ENCODE data around the gene TUFT1. TPM values are rescaled to one million over a fixed set of nuclear protein-coding genes. Genes with fewer than 3 reads are reported as not detected.

TUFT1 gene
- total and polyA plus RNA-seq, 10 of the 15 experiments (the other 5 are each of a cell fraction or from before 2014, with no cell fraction given) = 0.08 to 4.3 (median 3.2) TPM

- TF ChIP-seq PRDM15 (CRISPR knock-in tag; IDR thresholded peaks at IDR 0.05) (no peak), MXI1 (IDR thresholded peaks at IDR 0.05; ENCODE audit: low read depth, low read length) (no peak), IKZF2 (IDR thresholded peaks at IDR 0.05) (no peak), KAT2A (conservative IDR thresholded peaks at IDR 0.05; ENCODE audit: control insufficient read depth, low read depth, low read length) (no peak), RFX5 (IDR thresholded peaks at IDR 0.05; ENCODE audit: low read depth, low read length) (no peak), ZBED1 (IDR thresholded peaks at IDR 0.05; ENCODE audit: borderline replicate concordance) (no peak), TBL1XR1 (IDR thresholded peaks at IDR 0.05; ENCODE audit: low read depth, low read length) (no peak)
Observed at GRCh38 chr1:151519667-151520066, 20.4 kb upstream of the TUFT1 start (continued).

GRCh38 chr1:151520359-151520758 lies 19.8 kb upstream of the TUFT1 start:
- H3K36me3 ChIP-seq (ENCODE audit: control insufficient read depth in 2 of 2, insufficient read depth in 2 of 2, low read length in 1 of 2) = no peaks in the 10 kb centered on the region
- H3K4me2 ChIP-seq (ENCODE audit: control insufficient read depth, insufficient read depth) = no peak overlapping the region
- ChIA-PET RAD21 (ENCODE audit: unreplicated experiment) (no interaction called here), SMC1A (ENCODE audit: uncharacterized antibody, unreplicated experiment) (interaction anchor here (1.2 kb wide), 1 partner anchor 16 kb away, joined by 4 read pairs; no protein-coding TSS in a partner anchor), POLR2A (interaction anchor here (1.1 kb wide), 1 partner anchor 45 kb away, joined by 3 read pairs; no protein-coding TSS in a partner anchor), CTCF (interaction anchor here (0.8 to 2.4 kb wide), 5 partner anchors 12 to 220 kb away, joined by 3 to 8 read pairs (median 4); no protein-coding TSS in a partner anchor)
- H3K79me2 ChIP-seq (ENCODE audit: control insufficient read depth, insufficient read depth, low read length) = no peaks in the 10 kb centered on the region
- H2AFZ ChIP-seq (ENCODE audit: control insufficient read depth, low read depth, low read length) = no peak overlapping the region
- H3K9me3 ChIP-seq (replicated peaks; ENCODE audit: control insufficient read depth, insufficient read depth, low read length) = no peaks in the 10 kb centered on the region
- no peak overlapping the region for H3K4me3 ChIP-seq
- peak; percentile 49; the same call in 2 of the 3 replicates for ATAC-seq
- H3K4me1 ChIP-seq (ENCODE audit: control insufficient read depth, insufficient read depth, low read length) = no peaks in the 10 kb centered on the region
- intact Hi-C loops (cut with micrococcal nuclease; ENCODE audit: unreplicated experiment) (no loop called here), in situ Hi-C loops (cut with MboI) (no loop called here)
- DNase-seq (ENCODE audit: low read depth, low spot score) = no peak
- BruUV-seq (replicated peaks) = no TSS peak
- H3K27me3 ChIP-seq (replicated peaks in 1 of 2; ENCODE audit: control insufficient read depth in 2 of 2, insufficient read depth in 2 of 2, low read length in 1 of 2) = no peaks in the 10 kb centered on the region; a peak in 1 of 4 replicates
- H3K9ac ChIP-seq (ENCODE audit: control insufficient read depth, insufficient read depth, low read length) = no peak overlapping the region
- no peak for FAIRE-seq
- H3K27ac ChIP-seq (ENCODE audit: control insufficient read depth, insufficient read depth) = no peak overlapping the region
- WGBS (ENCODE audit: insufficient coverage, insufficient replicate concordance, low lambda C conversion rate, missing lambda C conversion rate) = 77% methylated on average over 4 of the region's 4 CpGs
- H4K20me1 ChIP-seq (ENCODE audit: control insufficient read depth, insufficient read depth) = no peaks in the 10 kb centered on the region
- TF ChIP-seq SMARCA5 (IDR thresholded peaks at IDR 0.05) = no peak
- TF ChIP-seq NFYB (IDR thresholded peaks at IDR 0.05; ENCODE audit: insufficient read depth, low read depth, low read length) = no peak
- TF ChIP-seq ASH2L (IDR thresholded peaks at IDR 0.05; ENCODE audit: borderline replicate concordance, low read depth) = no peak
- peak in 2 of 3 experiments; percentile 31 to 40; a peak in 4 of 6 replicates for TF ChIP-seq CTCF (IDR thresholded peaks at IDR 0.05 in 2 of 3, conservative IDR thresholded peaks at IDR 0.05 in 1 of 3; ENCODE audit: control insufficient read depth in 2 of 3, extremely low read depth in 1 of 3, insufficient read depth in 1 of 3, low read depth in 3 of 3, low read length in 3 of 3)
- TF ChIP-seq EGR1 (IDR thresholded peaks at IDR 0.05; ENCODE audit: borderline replicate concordance in 1 of 2, low read depth in 2 of 2, low read length in 2 of 2) = no peak
- no peak for TF ChIP-seq PAX8 (IDR thresholded peaks at IDR 0.05)

Data from GM12878 (cell line).